Sigmoid colon (tissue), 4 donors: ENCODE data around the gene COMT.

Experiments
- EP300 ChIP-seq, 4 donors: sonication (generic); formaldehyde crosslinking; IDR thresholded peaks; one replicate each; pipeline ENCODE4 v1.6.1; 2017; ENCODE audit warnings: antibody characterized with exemption in 4 of 4
- POLR2A ChIP-seq, 2 donors: fragments of 450-650 bp; IDR thresholded peaks; one replicate each; pipeline ENCODE4 v1.6.1; 2016; ENCODE audit warnings: antibody characterized with exemption in 2 of 2, mild to moderate bottlenecking in 2 of 2, moderate library complexity in 2 of 2
- POLR2AphosphoS5 ChIP-seq, 4 donors: sonication (generic); formaldehyde crosslinking; IDR thresholded peaks; one replicate each; pipeline ENCODE4 v1.6.1; 2017; ENCODE audit warnings: antibody characterized with exemption in 4 of 4
- TF ChIP-seq, protein P1 (sequence below), 4 experiments: fragments of 450-650 bp in 3 of 4; fragments of 200-600 bp in 1 of 4; IDR thresholded peaks; one replicate each; pipeline ENCODE4 v1.5.1; 2016 to 2019; ENCODE audit warnings: antibody characterized with exemption in 4 of 4, mild to moderate bottlenecking in 3 of 4, moderate library complexity in 2 of 4

DNA sequence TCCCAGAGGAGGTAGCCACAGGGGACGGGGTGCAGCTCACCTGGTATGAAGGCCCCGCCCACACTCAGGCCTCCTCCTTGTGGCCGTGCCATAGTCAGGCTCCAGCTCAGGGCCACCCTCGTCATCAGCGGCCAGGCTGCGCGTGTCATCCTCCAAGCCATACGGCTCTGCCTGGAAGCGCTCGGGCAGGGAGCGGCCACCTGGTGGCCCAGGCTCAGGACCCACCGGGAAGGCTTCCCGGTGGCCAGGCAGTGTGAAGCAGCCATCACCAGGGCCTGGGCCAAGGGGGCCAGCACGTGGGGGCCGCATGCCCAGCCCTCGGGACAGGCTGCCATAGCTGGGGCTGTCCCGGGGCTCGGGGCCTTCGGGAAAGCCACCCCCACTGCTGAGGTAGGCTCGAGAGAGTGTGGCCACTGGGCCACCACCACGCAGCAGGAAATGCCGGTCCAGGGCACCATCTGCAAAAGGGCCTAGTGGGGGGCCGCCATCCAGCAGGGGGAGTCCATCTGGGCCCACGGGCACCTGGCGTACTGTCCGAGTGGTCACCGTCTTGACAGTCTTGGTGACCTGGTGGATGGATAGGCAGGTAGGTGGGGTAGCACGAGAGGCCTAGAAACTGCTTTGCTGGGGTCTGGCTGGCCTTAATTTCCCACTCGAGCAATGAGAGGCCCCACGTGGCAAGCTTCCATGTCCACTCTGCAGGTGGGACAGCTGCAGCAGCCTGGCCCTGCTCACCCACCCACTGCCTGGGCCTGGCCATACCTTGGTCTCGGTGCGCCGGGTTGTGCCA, 39.8 kb downstream of the COMT start:
- no peak for TF ChIP-seq POLR2AphosphoS5 (IDR thresholded peaks at IDR 0.05)
- TF ChIP-seq, protein P1, sequence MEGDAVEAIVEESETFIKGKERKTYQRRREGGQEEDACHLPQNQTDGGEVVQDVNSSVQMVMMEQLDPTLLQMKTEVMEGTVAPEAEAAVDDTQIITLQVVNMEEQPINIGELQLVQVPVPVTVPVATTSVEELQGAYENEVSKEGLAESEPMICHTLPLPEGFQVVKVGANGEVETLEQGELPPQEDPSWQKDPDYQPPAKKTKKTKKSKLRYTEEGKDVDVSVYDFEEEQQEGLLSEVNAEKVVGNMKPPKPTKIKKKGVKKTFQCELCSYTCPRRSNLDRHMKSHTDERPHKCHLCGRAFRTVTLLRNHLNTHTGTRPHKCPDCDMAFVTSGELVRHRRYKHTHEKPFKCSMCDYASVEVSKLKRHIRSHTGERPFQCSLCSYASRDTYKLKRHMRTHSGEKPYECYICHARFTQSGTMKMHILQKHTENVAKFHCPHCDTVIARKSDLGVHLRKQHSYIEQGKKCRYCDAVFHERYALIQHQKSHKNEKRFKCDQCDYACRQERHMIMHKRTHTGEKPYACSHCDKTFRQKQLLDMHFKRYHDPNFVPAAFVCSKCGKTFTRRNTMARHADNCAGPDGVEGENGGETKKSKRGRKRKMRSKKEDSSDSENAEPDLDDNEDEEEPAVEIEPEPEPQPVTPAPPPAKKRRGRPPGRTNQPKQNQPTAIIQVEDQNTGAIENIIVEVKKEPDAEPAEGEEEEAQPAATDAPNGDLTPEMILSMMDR (IDR thresholded peaks at IDR 0.05): no peak
- TF ChIP-seq POLR2A (IDR thresholded peaks at IDR 0.05): no peak
- TF ChIP-seq EP300 (IDR thresholded peaks at IDR 0.05): no peak
